HepG2 (cell line): Measurements from ENCODE around the gene OSBPL5. TPM values are rescaled to one million over a fixed set of nuclear protein-coding genes. Genes with fewer than 3 reads are reported as not detected.

Experiments used
- ATAC-seq: fragments of 200-7000 bp; cut with Tn5 transposase; 3 replicates; pipeline ENCODE4 v1.9.1; 2020; ENCODE audit warnings: mild to moderate bottlenecking, moderate library complexity
- BruUV-seq: library from RNA; stranded (reverse); fragments of 400-500 nt; replicated peaks from 2 replicates; lab custom pipeline; 2021; lab: Mats Ljungman, UMichigan
- CTCF ChIA-PET: fragments of 300-600 bp; formaldehyde crosslinking; extraction: SDS; loops from one replicate; lab custom pipeline; 2021; ENCODE audit warnings: low total read pairs, inconsistent platforms, low intra/inter-chr PET ratio; lab: Yijun Ruan, JAX
- POLR2A ChIA-PET: fragments of 350-600 bp; sonication (Branson Sonifier 250); formaldehyde crosslinking; loops from one replicate; lab custom pipeline; 2020; ENCODE audit warnings: antibody characterized with exemption, inconsistent platforms; lab: Yijun Ruan, JAX
- DNase-seq: peaks from one replicate; pipeline ENCODE4 v3.0.0-alpha.2; 2015; ENCODE audit warnings: low spot score
- FAIRE-seq: peaks from 3 replicates; lab custom pipeline; 2011; peaks lifted over from hg19 to GRCh38; lab: Jason Lieb, UNC
- H2AFZ ChIP-seq: one replicate; pipeline ENCODE4 v1.6.1; 2011; ENCODE audit warnings: low read length, inconsistent platforms
- H3K27ac ChIP-seq: fragments of 300-600 bp; 3 replicates; pipeline ENCODE4 v1.8.0; 2011; ENCODE audit warnings: mixed run types, mild to moderate bottlenecking, mixed read lengths, low read length, inconsistent platforms; ENCODE audit not compliant: insufficient read depth; ENCODE audit errors: extremely low read length
- H3K27me3 ChIP-seq, 2 experiments: fragments of 200-600 bp in 1 of 2; 2 replicates in 1 of 2; 3 replicates in 1 of 2; pipeline versions ENCODE4 v1.6.0 to v1.8.0; 2011; ENCODE audit warnings: low read length in 2 of 2, mild to moderate bottlenecking in 2 of 2, moderate library complexity in 2 of 2, inconsistent platforms in 1 of 2; ENCODE audit not compliant: insufficient read depth in 2 of 2, control insufficient read depth in 1 of 2
- H3K36me3 ChIP-seq, 2 experiments: fragments of 200-600 bp in 1 of 2; replicated peaks in 1 of 2; 2 replicates in 1 of 2; 3 replicates in 1 of 2; pipeline versions ENCODE4 v1.5.1 to v1.8.0; 2011; ENCODE audit warnings: low read length in 2 of 2, inconsistent platforms in 1 of 2; ENCODE audit not compliant: insufficient read depth in 2 of 2, control insufficient read depth in 1 of 2
- H3K4me1 ChIP-seq: 2 replicates; pipeline ENCODE4 v1.5.1; 2012; ENCODE audit warnings: low read length, inconsistent platforms; ENCODE audit not compliant: insufficient read depth
- H3K4me2 ChIP-seq: 2 replicates; pipeline ENCODE4 v1.6.0; 2011; ENCODE audit warnings: low read depth, low read length, inconsistent platforms
- H3K4me3 ChIP-seq, 3 experiments: fragments of 200-600 bp in 1 of 3; sonication (generic), shearing (Covaris generic) in 1 of 3; replicated peaks in 1 of 3; 2 replicates each; pipeline ENCODE4 v1.5.1; 2011 to 2016; ENCODE audit warnings: low read length in 3 of 3, inconsistent platforms in 2 of 3, low read depth in 2 of 3, mild to moderate bottlenecking in 2 of 3, control low read depth in 1 of 3, mixed read lengths in 1 of 3; ENCODE audit not compliant: insufficient read depth in 1 of 3
- H3K79me2 ChIP-seq: one replicate; pipeline ENCODE4 v1.6.1; 2011; ENCODE audit warnings: low read length, inconsistent platforms; ENCODE audit not compliant: insufficient read depth
- H3K9ac ChIP-seq: 2 replicates; pipeline ENCODE4 v1.6.0; 2011; ENCODE audit warnings: mild to moderate bottlenecking, low read depth, low read length, inconsistent platforms; ENCODE audit not compliant: insufficient read depth
- H3K9me3 ChIP-seq: 2 replicates; pipeline ENCODE4 v1.5.1; 2012; ENCODE audit warnings: mild to moderate bottlenecking, low read length
- H4K20me1 ChIP-seq: 2 replicates; pipeline ENCODE4 v1.6.0; 2011; ENCODE audit warnings: inconsistent platforms, mild to moderate bottlenecking, low read length, moderate library complexity; ENCODE audit not compliant: insufficient read depth
- BRD4 ChIP-seq: sonication (generic); formaldehyde crosslinking; IDR thresholded peaks from 2 replicates; pipeline ENCODE4 v1.4.0; 2020; ENCODE audit warnings: missing genetic modification reagents
- CBX2 ChIP-seq, 2 experiments: fragments of 200-600 bp in 1 of 2; sonication (generic); formaldehyde crosslinking in 1 of 2; IDR thresholded peaks; 2 replicates each; pipeline versions ENCODE4 v1.7.0 to v1.8.1; 2018 to 2022; ENCODE audit warnings: low read depth in 2 of 2, low read length in 1 of 2, mild to moderate bottlenecking in 1 of 2, missing genetic modification reagents in 1 of 2
- CBX5 ChIP-seq: sonication (generic); formaldehyde crosslinking; IDR thresholded peaks from 2 replicates; pipeline ENCODE4 v1.4.0; 2020; ENCODE audit warnings: missing genetic modification reagents, borderline replicate concordance
- EEA1 ChIP-seq: sonication (generic); formaldehyde crosslinking; IDR thresholded peaks from 2 replicates; pipeline ENCODE4 v1.5.1; 2020; ENCODE audit warnings: mild to moderate bottlenecking, missing genetic modification reagents, borderline replicate concordance
- MED13 ChIP-seq: sonication (generic); formaldehyde crosslinking; IDR thresholded peaks from 2 replicates; pipeline ENCODE4 v1.5.0; 2020; ENCODE audit warnings: missing genetic modification reagents
- SIN3B ChIP-seq: fragments of 150-350 bp; IDR thresholded peaks from 2 replicates; pipeline ENCODE4 v1.6.1; 2014; ENCODE audit warnings: low read length
- SMAD9 ChIP-seq: sonication (generic); formaldehyde crosslinking; IDR thresholded peaks from 2 replicates; pipeline ENCODE4 v1.5.1; 2020; ENCODE audit warnings: mild to moderate bottlenecking, missing genetic modification reagents
- TOE1 ChIP-seq: sonication (generic); formaldehyde crosslinking; IDR thresholded peaks from 2 replicates; pipeline ENCODE4 v1.4.0; 2020; ENCODE audit warnings: mild to moderate bottlenecking, missing genetic modification reagents
- U2AF1 ChIP-seq: fragments of 200-400 bp; formaldehyde crosslinking; optimal IDR thresholded peaks from 2 replicates; pipeline ENCODE3; 2017; ENCODE audit warnings: mild to moderate bottlenecking, low read depth, low read length
- ZNF101 ChIP-seq: sonication (generic); formaldehyde crosslinking; IDR thresholded peaks from 2 replicates; pipeline ENCODE4 v1.4.0; 2020; ENCODE audit warnings: mild to moderate bottlenecking, low read depth, missing genetic modification reagents, borderline replicate concordance
- ZNF124 ChIP-seq: sonication (generic); formaldehyde crosslinking; IDR thresholded peaks from 2 replicates; pipeline ENCODE4 v1.4.0; 2020; ENCODE audit warnings: missing genetic modification reagents
- ZSCAN21 ChIP-seq: sonication (generic); formaldehyde crosslinking; IDR thresholded peaks from 2 replicates; pipeline ENCODE4 v1.8.0; 2022; ENCODE audit warnings: mild to moderate bottlenecking, missing genetic modification reagents, moderate library complexity, borderline replicate concordance
- WGBS: methylation state at CpG from one replicate; pipeline ENCODE4 v1.1.6; 2017; ENCODE audit warnings: low lambda C conversion rate; 5-methylcytosine and 5-hydroxymethylcytosine counted together
- in situ Hi-C: cut with HindIII; loops from 2 replicates; pipeline ENCODE4 v1.10.0; 2017; ENCODE audit warnings: low pct_unique_long_range_greater_than_20kb; ENCODE audit not compliant: extremely low pct_ligation_motif_present
- intact Hi-C: fragments of 100-400 bp; cut with micrococcal nuclease; formaldehyde crosslinking; loops from one replicate; pipeline ENCODE4 v1.10.0; 2022; ENCODE audit not compliant: unreplicated experiment
- polyA plus RNA-seq, 8 experiments: library from polyadenylated mRNA; depleted of rRNA in 3 of 8; stranded (reverse) in 7 of 8; unstranded in 1 of 8; fragments of >200 nt; fragmentation: Illumina TruSeq in 4 of 8; extraction: Trizol in 4 of 8; gene quantifications; 2 replicates each; pipeline versions ENCODE4 v1.2.1 to v1.2.3, GENCODE V29; 2011 to 2016; ENCODE audit warnings: low read depth in 4 of 8, missing spikeins in 1 of 8, mixed read lengths in 1 of 8; ENCODE audit not compliant: insufficient read depth in 1 of 8
- total RNA-seq, 5 experiments: library from RNA; depleted of rRNA; stranded (reverse); fragments of >200 nt; fragmentation: Illumina TruSeq; extraction: Trizol; gene quantifications; 2 replicates each; pipeline ENCODE4 v1.2.3, GENCODE V29; 2016; ENCODE audit warnings: low read depth in 1 of 5
- TF ChIP-seq, protein P1 (sequence below): sonication (generic); formaldehyde crosslinking; IDR thresholded peaks from 2 replicates; pipeline ENCODE4 v1.4.0; 2020; ENCODE audit warnings: mild to moderate bottlenecking, missing genetic modification reagents

The OSBPL5 gene
- total and polyA plus RNA-seq, 2 of the 13 experiments (the other 11 are each of a cell fraction or from before 2014, with no cell fraction given), result not detected

DNA sequence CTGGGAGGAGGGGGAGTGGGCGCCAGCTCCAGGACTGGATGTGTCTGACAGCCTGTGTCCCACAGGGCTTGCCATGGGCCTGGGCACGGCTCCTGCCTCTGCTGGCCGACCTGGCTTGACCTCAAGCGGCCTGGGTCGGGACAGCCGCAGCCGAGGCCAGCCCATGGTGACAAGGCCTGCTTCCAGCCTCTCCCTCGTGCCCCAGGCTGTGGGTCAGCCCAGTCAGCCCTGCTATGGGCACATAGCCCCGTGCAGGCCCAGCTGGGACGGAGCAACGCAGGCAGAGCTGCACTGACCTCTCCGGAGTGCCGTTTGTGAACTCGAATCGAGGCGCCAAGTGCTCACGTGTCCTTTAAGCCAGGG is 17.9 kb downstream of the OSBPL5 start (continued):
- TF ChIP-seq CBX5 (CRISPR knock-in tag), result no peak

DNA sequence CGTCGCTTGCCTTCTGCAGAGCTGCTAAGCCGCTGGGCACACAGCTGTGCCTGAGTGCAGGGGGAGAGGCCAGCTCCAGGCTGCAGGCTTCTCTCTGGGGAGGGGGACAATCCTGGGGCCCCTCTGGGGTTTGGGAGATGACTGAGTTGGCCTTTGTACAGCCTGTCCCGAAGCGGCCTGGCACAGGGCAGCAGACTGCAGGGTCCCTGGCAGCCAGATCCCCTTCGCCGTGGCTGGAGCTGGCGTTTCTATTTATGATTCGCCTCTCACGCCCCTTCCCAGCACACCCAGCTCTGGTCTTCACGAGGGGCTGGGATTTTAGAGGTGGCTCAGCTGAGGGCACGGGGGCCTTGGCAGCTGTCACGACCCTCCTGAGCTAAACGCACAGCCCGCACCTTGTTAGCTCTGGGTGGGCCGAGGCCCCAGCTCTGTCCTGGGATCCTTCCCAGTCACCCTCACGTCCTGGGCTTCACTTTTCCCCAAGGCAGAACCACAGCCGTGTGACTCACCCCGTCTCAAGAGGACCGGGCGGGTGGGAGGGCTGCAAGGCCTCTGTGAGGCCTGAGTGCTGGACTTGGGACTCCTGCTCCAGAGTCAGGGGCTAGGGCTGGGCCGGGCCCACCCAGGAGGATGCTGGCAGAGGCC is 18.4 kb downstream of the OSBPL5 start:
- intact Hi-C loops (no loop called here), in situ Hi-C loops (no loop called here)
- no TSS peak for BruUV-seq
- Histone ChIP-seq H3K79me2 (no peaks in the 10 kb centered on the region), H3K27ac (no peak overlapping the region), H3K36me3 (no peaks in the 10 kb centered on the region), H2AFZ (no peak overlapping the region), H3K4me2 (no peak overlapping the region), H3K27me3 (peaks cover 24 to 74% of the 10 kb centered on the region in 2 experiments), H3K4me3 (no peak overlapping the region), H3K9me3 (no peaks in the 10 kb centered on the region), H3K9ac (no peak overlapping the region), H4K20me1 (no peaks in the 10 kb centered on the region), H3K4me1 (no peaks in the 10 kb centered on the region)
- POLR2A ChIA-PET, result no interaction called here
- CTCF ChIA-PET, result no interaction called here
- ATAC-seq (no peak), DNase-seq (no peak), FAIRE-seq (no peak)
- TF ChIP-seq SIN3B, result no peak
- TF ChIP-seq, protein P1, sequence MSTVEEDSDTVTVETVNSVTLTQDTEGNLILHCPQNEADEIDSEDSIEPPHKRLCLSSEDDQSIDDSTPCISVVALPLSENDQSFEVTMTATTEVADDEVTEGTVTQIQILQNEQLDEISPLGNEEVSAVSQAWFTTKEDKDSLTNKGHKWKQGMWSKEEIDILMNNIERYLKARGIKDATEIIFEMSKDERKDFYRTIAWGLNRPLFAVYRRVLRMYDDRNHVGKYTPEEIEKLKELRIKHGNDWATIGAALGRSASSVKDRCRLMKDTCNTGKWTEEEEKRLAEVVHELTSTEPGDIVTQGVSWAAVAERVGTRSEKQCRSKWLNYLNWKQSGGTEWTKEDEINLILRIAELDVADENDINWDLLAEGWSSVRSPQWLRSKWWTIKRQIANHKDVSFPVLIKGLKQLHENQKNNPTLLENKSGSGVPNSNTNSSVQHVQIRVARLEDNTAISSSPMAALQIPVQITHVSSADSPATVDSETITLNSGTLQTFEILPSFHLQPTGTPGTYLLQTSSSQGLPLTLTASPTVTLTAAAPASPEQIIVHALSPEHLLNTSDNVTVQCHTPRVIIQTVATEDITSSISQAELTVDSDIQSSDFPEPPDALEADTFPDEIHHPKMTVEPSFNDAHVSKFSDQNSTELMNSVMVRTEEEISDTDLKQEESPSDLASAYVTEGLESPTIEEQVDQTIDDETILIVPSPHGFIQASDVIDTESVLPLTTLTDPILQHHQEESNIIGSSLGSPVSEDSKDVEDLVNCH (CRISPR knock-in tag), result no peak
- no peak for TF ChIP-seq CBX2 (IDR thresholded peaks at IDR 0.05; ENCODE audit: low read depth, low read length)
- TF ChIP-seq CBX2 (CRISPR knock-in tag; IDR thresholded peaks at IDR 0.05; ENCODE audit: low read depth), result no peak
- TF ChIP-seq MED13 (CRISPR knock-in tag), result no peak
- no peak for TF ChIP-seq SMAD9 (CRISPR knock-in tag)
- no peak for TF ChIP-seq ZNF124 (CRISPR knock-in tag)
- TF ChIP-seq TOE1 (CRISPR knock-in tag), result no peak
- TF ChIP-seq BRD4 (CRISPR knock-in tag), result no peak
- TF ChIP-seq U2AF1, result no peak
- TF ChIP-seq ZNF101 (CRISPR knock-in tag), result no peak
- no peak for TF ChIP-seq ZSCAN21 (CRISPR knock-in tag)
- no peak for TF ChIP-seq EEA1 (CRISPR knock-in tag)
- WGBS, result 43% methylated on average over 12 of the region's 22 CpGs
